ENCODE data around the gene OR1D5. TPM values are rescaled to one million over a fixed set of nuclear protein-coding genes. Genes with fewer than 3 reads are reported as not detected.
"Not testable (repeated sequence)": the region's sequence is repeated elsewhere in the genome, so short reads cannot be mapped to it uniquely, and the experiment has no call there.

The OR1D5 gene, protein sequence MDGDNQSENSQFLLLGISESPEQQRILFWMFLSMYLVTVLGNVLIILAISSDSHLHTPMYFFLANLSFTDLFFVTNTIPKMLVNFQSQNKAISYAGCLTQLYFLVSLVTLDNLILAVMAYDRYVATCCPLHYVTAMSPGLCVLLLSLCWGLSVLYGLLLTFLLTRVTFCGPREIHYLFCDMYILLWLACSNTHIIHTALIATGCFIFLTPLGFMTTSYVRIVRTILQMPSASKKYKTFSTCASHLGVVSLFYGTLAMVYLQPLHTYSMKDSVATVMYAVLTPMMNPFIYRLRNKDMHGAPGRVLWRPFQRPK
- not detected in 2 replicates for polyA plus RNA-seq (2011; rRNA removed)
- not detected in 2 replicates for polyA plus RNA-seq (2012; cell fraction: cytosol; rRNA removed)
- not detected in 2 replicates for polyA plus RNA-seq (2012; cell fraction: nucleus; rRNA removed)
- not detected in 3 replicates for polyA plus RNA-seq (2017; fragmentation: RNase III; extraction: RNeasy Plus Mini Kit Qiagen cat#74134 plus additional on column Dnase treatment)
- polyA minus RNA-seq (2011; rRNA and poly(A)+ RNA removed), result not detected in 2 replicates

DNA sequence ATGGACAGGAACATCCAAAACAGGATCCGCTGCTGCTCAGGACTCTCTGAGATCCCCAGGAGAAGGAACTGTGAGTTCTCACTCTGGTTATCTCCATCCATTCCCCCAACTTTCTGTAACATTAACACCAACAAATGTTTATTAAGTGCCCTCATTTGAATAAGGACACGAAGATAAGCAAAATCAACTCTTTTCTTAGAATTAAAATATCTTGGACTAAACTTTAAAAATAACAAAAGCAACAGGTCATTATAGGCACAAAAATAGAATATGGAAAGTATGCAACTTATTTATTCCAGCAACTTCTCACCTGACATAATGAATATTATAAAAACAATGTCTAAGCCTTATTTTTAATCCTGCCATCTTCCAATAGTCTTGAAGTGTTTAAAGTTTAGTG lies at the start of gene OR1D5:
Gene OR1D5, minus strand, starts transcription at position 101 of the 400 bp plus-strand sequence. Its CDS starts 0 bp downstream, at position 101.
- DNase-seq (ENCODE audit: low read depth in 1 of 2, low spot score in 1 of 2); CTCF ChIA-PET; H3K4me2 ChIP-seq; ATAC-seq; H3K4me1 ChIP-seq; H3K4me3 ChIP-seq; POLR2A ChIA-PET; H3K27ac ChIP-seq; H3K9me3 ChIP-seq: not testable (repeated sequence)
- WGBS (ENCODE audit: missing lambda C conversion rate), result 41% methylated on average over 2 of the region's 2 CpGs
- peak; percentile 99 for FAIRE-seq

DNA sequence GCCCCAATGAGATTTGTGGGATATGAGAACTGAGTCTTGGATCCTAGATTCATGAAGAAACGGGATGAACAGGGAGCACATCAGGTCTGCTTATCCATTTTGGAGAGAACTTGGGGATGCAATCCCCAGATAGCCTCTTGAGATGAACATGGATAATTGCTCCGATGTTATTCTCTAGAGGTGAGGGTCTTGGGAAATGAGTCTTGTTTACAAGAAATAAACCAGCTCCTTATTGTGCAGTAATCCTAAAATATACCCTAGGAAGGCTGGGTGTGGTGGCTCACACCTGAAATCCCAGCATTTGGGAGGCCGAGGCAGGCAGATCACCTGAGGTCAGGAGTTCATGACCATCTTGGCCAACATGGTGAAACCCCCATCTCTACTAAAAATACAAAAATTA lies 40.9 kb upstream of the OR1D5 start, which contains the start of gene OR1D2:
Gene OR1D2, minus strand, starts transcription at position 101 of the 400 bp plus-strand sequence. CDS start 11,426 bp downstream, outside the sequence.
- H3K4me3 ChIP-seq, result no peak within 1 kb of the TSS
- no peak within 1 kb of the TSS for H3K4me2 ChIP-seq
- WGBS (ENCODE audit: missing lambda C conversion rate), result 10% methylated on average over 3 of the region's 3 CpGs
- H3K9me3 ChIP-seq, result peaks cover 8% of the 10 kb centered on the region; the same call in 1 of the 3 replicates
- ATAC-seq (no peak), DNase-seq (ENCODE audit: low read depth in 1 of 2, low spot score in 1 of 2) (no peak), FAIRE-seq (no peak)
- TF ChIP-seq CHD4 (IDR thresholded peaks at IDR 0.05; ENCODE audit: borderline replicate concordance), result no peak
- TF ChIP-seq RCOR1 (IDR thresholded peaks at IDR 0.05; ENCODE audit: low read depth, low read length), result no peak
- no peak for TF ChIP-seq CEBPB (IDR thresholded peaks at IDR 0.05)
- H3K4me1 ChIP-seq, result no peaks in the 10 kb centered on the region
- POLR2A ChIA-PET, result no interaction called here
- no peak within 1 kb of the TSS for H3K27ac ChIP-seq
- CTCF ChIA-PET, result interaction anchor here (0.7 kb wide), 1 partner anchor 74 kb away, joined by 3 read pairs; no protein-coding TSS in a partner anchor

DNA sequence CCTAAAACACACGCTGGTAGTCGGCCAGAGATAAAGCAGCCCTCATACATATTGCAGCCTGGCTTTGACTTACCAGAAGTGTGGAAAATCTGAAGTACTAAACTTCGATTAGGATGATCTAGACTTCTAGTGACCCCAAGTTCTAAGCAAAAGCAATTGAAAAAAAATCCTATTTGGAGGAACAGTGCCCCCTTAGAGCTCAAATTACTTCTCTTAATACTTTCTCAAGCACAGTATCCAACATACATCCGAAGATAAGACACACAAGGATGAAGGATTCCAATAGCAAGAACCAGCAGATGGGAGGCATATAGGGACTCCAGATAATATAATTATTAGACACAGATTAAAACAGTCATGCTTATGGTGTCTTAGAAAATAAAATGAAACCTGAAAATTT lies 10.4 kb upstream of the OR1D5 start:
- H3K4me3 ChIP-seq; H3K4me2 ChIP-seq; H3K9me3 ChIP-seq; ATAC-seq; DNase-seq (ENCODE audit: low read depth in 1 of 2, low spot score in 1 of 2); POLR2A ChIA-PET; CTCF ChIA-PET; H3K27ac ChIP-seq; H3K4me1 ChIP-seq: not testable (repeated sequence)
- 7% methylated on average over 4 of the region's 4 CpGs for WGBS (ENCODE audit: missing lambda C conversion rate)
- FAIRE-seq, result peak; percentile 23

DNA sequence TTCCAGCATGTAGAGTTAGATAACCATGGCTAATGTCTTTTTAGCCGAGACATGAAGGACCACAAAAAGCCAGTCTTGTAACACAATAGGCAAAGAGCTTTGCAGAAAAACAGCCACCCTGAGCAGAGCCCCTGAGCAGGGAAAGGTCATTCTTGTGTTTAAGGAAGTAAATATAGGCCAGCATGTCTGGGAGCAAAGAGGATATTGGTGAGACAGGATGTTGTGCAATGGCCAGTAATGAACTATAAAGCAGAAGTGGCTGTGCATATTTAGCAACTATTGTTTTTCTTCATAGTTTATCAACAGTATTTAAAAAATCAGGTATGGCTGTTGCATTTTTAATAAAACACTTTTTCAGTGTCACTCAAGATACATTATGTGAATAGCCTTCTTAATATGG lies 1.8 kb upstream of the OR1D5 start:
- 13% methylated on average over 1 of the region's 1 CpG for WGBS (ENCODE audit: missing lambda C conversion rate)
- DNase-seq (ENCODE audit: low read depth in 1 of 2, low spot score in 1 of 2); H3K4me3 ChIP-seq; H3K27ac ChIP-seq; CTCF ChIA-PET; H3K4me1 ChIP-seq; POLR2A ChIA-PET; H3K9me3 ChIP-seq; ATAC-seq; H3K4me2 ChIP-seq: not testable (repeated sequence)
- FAIRE-seq, result peak; percentile 91

DNA sequence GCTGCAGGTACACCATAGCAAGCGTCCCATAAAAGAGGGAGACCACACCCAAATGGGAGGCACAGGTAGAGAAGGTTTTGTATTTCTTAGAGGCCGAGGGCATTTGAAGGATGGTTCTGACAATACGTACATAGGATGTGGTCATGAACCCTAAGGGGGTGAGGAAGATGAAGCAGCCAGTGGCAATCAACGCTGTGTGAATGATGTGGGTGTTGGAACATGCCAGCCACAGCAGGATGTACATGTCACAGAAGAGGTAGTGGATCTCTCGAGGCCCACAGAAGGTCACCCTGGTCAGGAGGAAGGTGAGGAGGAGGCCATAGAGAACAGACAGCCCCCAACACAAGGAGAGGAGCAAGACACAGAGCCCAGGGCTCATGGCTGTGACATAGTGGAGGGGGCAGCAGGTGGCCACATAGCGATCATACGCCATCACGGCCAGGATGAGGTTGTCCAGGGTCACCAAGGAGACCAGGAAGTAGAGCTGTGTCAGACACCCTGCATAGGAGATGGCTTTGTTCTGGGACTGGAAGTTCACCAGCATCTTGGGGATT lies 506 bp downstream of the OR1D5 start:
- CTCF ChIA-PET; DNase-seq (ENCODE audit: low read depth in 1 of 2, low spot score in 1 of 2); H3K9me3 ChIP-seq; POLR2A ChIA-PET; H3K4me1 ChIP-seq; H3K4me3 ChIP-seq; ATAC-seq; H3K27ac ChIP-seq; H3K4me2 ChIP-seq: not testable (repeated sequence)
- WGBS (ENCODE audit: missing lambda C conversion rate), result 14% methylated on average over 8 of the region's 8 CpGs
- FAIRE-seq, result peak; percentile 63

DNA sequence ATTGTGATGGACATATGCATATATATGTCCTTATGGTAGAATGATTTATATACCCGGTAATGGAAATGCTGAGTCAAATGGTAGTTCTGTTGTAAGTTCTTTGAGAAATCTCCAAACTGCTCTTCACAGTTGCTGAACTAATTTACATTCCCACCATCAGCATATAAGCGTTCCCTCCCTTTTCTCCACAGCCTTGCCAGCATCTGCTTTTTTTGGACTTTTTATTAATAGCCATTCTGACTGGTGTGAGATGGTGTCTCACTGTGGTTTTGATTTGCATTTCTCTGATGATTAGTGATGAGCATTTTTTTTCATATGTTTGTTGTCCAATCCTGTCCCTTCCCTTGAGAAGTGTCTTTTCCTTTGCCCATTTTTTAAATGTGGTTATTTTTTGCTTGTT lies 8.5 kb downstream of the OR1D5 start:
- CTCF ChIA-PET, POLR2A ChIA-PET, H3K4me3 ChIP-seq: not testable (repeated sequence)

DNA sequence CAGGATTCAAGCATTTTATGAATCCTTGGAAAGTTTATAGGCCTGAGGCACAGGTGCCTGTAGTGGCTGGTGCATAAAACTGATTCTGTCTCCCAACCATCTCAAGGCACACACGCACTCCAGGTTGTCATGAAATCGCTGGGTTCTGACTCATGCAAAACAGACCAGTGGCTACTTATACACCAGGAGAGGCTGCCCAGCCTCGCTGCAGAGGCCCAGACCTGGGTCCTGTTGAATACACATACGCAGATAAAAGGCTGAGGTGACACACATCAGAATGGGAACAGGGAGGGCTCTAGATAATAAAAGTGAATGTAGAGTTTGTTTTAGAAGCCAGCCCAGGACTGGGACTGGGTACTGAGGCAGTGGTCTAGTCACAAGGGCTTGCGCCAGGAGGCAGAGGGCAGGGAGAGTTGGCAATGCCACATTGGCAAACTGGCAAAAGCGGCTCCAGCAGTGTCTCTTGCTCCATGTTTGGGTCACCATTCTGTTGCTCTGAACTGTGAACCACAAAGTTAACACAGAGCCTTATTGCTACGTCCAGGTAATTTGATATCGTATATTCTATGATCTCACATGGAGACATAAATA lies 13.6 kb downstream of the OR1D5 start:
- ChIA-PET CTCF (interaction anchor here (0.6 to 4.1 kb wide), 23 partner anchors 10 to 686 kb away, joined by 3 to 100 read pairs (median 5); partner anchors contain the start of genes CTNS and SHPK), POLR2A (interaction anchor here (1.8 kb wide), 1 partner anchor 598 kb away, joined by 7 read pairs; no protein-coding TSS in a partner anchor)
- H3K9me3 ChIP-seq, result 0 out of 3 replicates have a peak, but pooled peaks cover 3% of the 10 kb centered on the region
- no peak for FAIRE-seq
- ATAC-seq, result no peak
- 93% methylated on average over 8 of the region's 8 CpGs for WGBS (ENCODE audit: missing lambda C conversion rate)
- peak overlapping the region; percentile 82 for H3K4me2 ChIP-seq
- no peak overlapping the region for H3K27ac ChIP-seq
- peaks cover 8% of the 10 kb centered on the region; the same call in 1 of the 3 replicates for H3K4me1 ChIP-seq
- no peak for DNase-seq (ENCODE audit: low read depth in 1 of 2, low spot score in 1 of 2)
- H3K4me3 ChIP-seq, result peak overlapping the region; percentile 58
- TF ChIP-seq NPAS2 (CRISPR knock-in tag; IDR thresholded peaks at IDR 0.05; ENCODE audit: borderline replicate concordance), result no peak
- no peak for TF ChIP-seq HOXB13 (CRISPR knock-in tag; IDR thresholded peaks at IDR 0.05; ENCODE audit: low read depth)
- TF ChIP-seq, protein P1, sequence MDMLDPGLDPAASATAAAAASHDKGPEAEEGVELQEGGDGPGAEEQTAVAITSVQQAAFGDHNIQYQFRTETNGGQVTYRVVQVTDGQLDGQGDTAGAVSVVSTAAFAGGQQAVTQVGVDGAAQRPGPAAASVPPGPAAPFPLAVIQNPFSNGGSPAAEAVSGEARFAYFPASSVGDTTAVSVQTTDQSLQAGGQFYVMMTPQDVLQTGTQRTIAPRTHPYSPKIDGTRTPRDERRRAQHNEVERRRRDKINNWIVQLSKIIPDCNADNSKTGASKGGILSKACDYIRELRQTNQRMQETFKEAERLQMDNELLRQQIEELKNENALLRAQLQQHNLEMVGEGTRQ (IDR thresholded peaks at IDR 0.05), result no peak
- TF ChIP-seq EHF (CRISPR knock-in tag; IDR thresholded peaks at IDR 0.05), result no peak
- TF ChIP-seq ZNF302 (CRISPR knock-in tag; IDR thresholded peaks at IDR 0.05), result no peak
- TF ChIP-seq RARB (CRISPR knock-in tag; IDR thresholded peaks at IDR 0.05), result no peak
- no peak for TF ChIP-seq ZFP36 (IDR thresholded peaks at IDR 0.05; ENCODE audit: borderline replicate concordance, partially characterized antibody)
- TF ChIP-seq TP53 (CRISPR knock-in tag; IDR thresholded peaks at IDR 0.05), result no peak
- TF ChIP-seq, protein P2, sequence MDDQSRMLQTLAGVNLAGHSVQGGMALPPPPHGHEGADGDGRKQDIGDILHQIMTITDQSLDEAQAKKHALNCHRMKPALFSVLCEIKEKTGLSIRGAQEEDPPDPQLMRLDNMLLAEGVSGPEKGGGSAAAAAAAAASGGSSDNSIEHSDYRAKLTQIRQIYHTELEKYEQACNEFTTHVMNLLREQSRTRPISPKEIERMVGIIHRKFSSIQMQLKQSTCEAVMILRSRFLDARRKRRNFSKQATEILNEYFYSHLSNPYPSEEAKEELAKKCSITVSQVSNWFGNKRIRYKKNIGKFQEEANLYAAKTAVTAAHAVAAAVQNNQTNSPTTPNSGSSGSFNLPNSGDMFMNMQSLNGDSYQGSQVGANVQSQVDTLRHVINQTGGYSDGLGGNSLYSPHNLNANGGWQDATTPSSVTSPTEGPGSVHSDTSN (IDR thresholded peaks at IDR 0.05), result no peak
- no peak for TF ChIP-seq CEBPB (IDR thresholded peaks at IDR 0.05)
- TF ChIP-seq CHD2 (IDR thresholded peaks at IDR 0.05; ENCODE audit: low read length, partially characterized antibody), result no peak
- TF ChIP-seq ZC3H11A (IDR thresholded peaks at IDR 0.05), result no peak
- TF ChIP-seq KDM1A (IDR thresholded peaks at IDR 0.05; ENCODE audit: low read depth), result no peak

More for the DNA sequence above, 8.5 kb downstream of the OR1D5 start:
- not testable (repeated sequence) for DNase-seq (ENCODE audit: low read depth in 1 of 2, low spot score in 1 of 2); H3K4me1 ChIP-seq; H3K27ac ChIP-seq; FAIRE-seq; H3K4me2 ChIP-seq; ATAC-seq; H3K9me3 ChIP-seq
- WGBS (ENCODE audit: missing lambda C conversion rate), result 61% methylated on average over 1 of the region's 2 CpGs
